H9 (cell line): ENCODE measurements around the gene OSBPL1A. TPM values are rescaled to one million over a fixed set of nuclear protein-coding genes. Genes with fewer than 3 reads are reported as not detected.

ENCODE experiments used
- DNase-seq: peaks from one replicate; pipeline ENCODE4 v3.0.0-alpha.2; 2017
- H2AFZ ChIP-seq: one replicate; pipeline ENCODE4 v1.6.1; 2013; ENCODE audit warnings: mild to moderate bottlenecking, low read length, control low read depth, moderate library complexity
- H2AK5ac ChIP-seq: 2 replicates; pipeline ENCODE4 v1.6.1; 2013; ENCODE audit warnings: low read length, control low read depth, mixed read lengths; ENCODE audit not compliant: insufficient read length
- H2BK120ac ChIP-seq: one replicate; pipeline ENCODE4 v1.6.1; 2013; ENCODE audit warnings: low read depth, mild to moderate bottlenecking, low read length, control low read depth, inconsistent platforms; ENCODE audit not compliant: poor library complexity, severe bottlenecking
- H2BK12ac ChIP-seq: 2 replicates; pipeline ENCODE4 v1.6.1; 2013; ENCODE audit warnings: low read length, control low read depth, mixed read lengths, low read depth; ENCODE audit not compliant: insufficient read length
- H2BK15ac ChIP-seq: 2 replicates; pipeline ENCODE4 v1.6.1; 2013; ENCODE audit warnings: low read depth, low read length, control low read depth
- H2BK20ac ChIP-seq: one replicate; pipeline ENCODE4 v1.6.1; 2013; ENCODE audit warnings: low read depth, mild to moderate bottlenecking, low read length, control low read depth, inconsistent platforms; ENCODE audit not compliant: poor library complexity, severe bottlenecking
- H2BK5ac ChIP-seq: 2 replicates; pipeline ENCODE4 v1.6.1; 2013; ENCODE audit warnings: low read length, control low read depth, mixed read lengths; ENCODE audit not compliant: insufficient read length
- H3K14ac ChIP-seq: 2 replicates; pipeline ENCODE4 v1.6.1; 2013; ENCODE audit warnings: low read length, control low read depth; ENCODE audit not compliant: insufficient read depth
- H3K18ac ChIP-seq: 2 replicates; pipeline ENCODE4 v1.6.1; 2013; ENCODE audit warnings: low read depth, mild to moderate bottlenecking, mixed read lengths, low read length, control low read depth; ENCODE audit not compliant: insufficient read length
- H3K23ac ChIP-seq: 2 replicates; pipeline ENCODE4 v1.6.1; 2013; ENCODE audit warnings: low read length, control low read depth, mixed read lengths, low read depth; ENCODE audit not compliant: insufficient read length
- H3K23me2 ChIP-seq: 2 replicates; pipeline ENCODE4 v1.6.1; 2013; ENCODE audit warnings: low read depth, mild to moderate bottlenecking, mixed read lengths, low read length, control low read depth; ENCODE audit not compliant: insufficient read length, poor library complexity, severe bottlenecking
- H3K27ac ChIP-seq: 2 replicates; pipeline ENCODE4 v1.5.1; 2013; ENCODE audit warnings: low read length, control low read depth, mixed read lengths, low read depth; ENCODE audit not compliant: insufficient read length
- H3K27me3 ChIP-seq: 2 replicates; pipeline ENCODE4 v1.6.1; 2013; ENCODE audit warnings: low read length, control low read depth, inconsistent platforms; ENCODE audit not compliant: insufficient read depth
- H3K4ac ChIP-seq: 2 replicates; pipeline ENCODE4 v1.6.1; 2013; ENCODE audit warnings: low read depth, mild to moderate bottlenecking, control low read depth, inconsistent platforms, low read length, moderate library complexity
- H3K4me1 ChIP-seq: 2 replicates; pipeline ENCODE4 v1.6.1; 2013; ENCODE audit warnings: low read length, control low read depth, inconsistent platforms; ENCODE audit not compliant: insufficient read depth
- H3K4me2 ChIP-seq: 2 replicates; pipeline ENCODE4 v1.6.1; 2013; ENCODE audit warnings: low read length, control low read depth, mixed read lengths; ENCODE audit not compliant: insufficient read length, insufficient read depth
- H3K56ac ChIP-seq: 2 replicates; pipeline ENCODE4 v1.6.1; 2013; ENCODE audit warnings: low read depth, mild to moderate bottlenecking, mixed read lengths, low read length, control low read depth; ENCODE audit not compliant: insufficient read length
- H3K79me1 ChIP-seq: 2 replicates; pipeline ENCODE4 v1.6.1; 2013; ENCODE audit warnings: low read depth, mild to moderate bottlenecking, moderate library complexity, low read length, control low read depth, inconsistent platforms; ENCODE audit not compliant: insufficient read depth, poor library complexity, severe bottlenecking
- H3K79me2 ChIP-seq: 2 replicates; pipeline ENCODE4 v1.6.1; 2013; ENCODE audit warnings: low read length, control low read depth, inconsistent platforms; ENCODE audit not compliant: insufficient read depth
- H3K9ac ChIP-seq: 2 replicates; pipeline ENCODE4 v1.6.1; 2013; ENCODE audit warnings: low read length, control low read depth, mixed read lengths; ENCODE audit not compliant: insufficient read length; ENCODE audit errors: extremely low read depth
- H3K9me3 ChIP-seq: one replicate; pipeline ENCODE4 v1.6.1; 2013; ENCODE audit warnings: low read depth, low read length, inconsistent platforms; ENCODE audit not compliant: control insufficient read depth
- H3T11ph ChIP-seq: one replicate; pipeline ENCODE4 v1.6.1; 2013; ENCODE audit warnings: mild to moderate bottlenecking, low read length, control low read depth, inconsistent platforms
- H4K20me1 ChIP-seq: one replicate; pipeline ENCODE4 v1.6.1; 2013; ENCODE audit not compliant: control insufficient read depth, insufficient read length, insufficient read depth
- H4K5ac ChIP-seq: 2 replicates; pipeline ENCODE4 v1.6.1; 2013; ENCODE audit warnings: low read depth, mild to moderate bottlenecking, mixed read lengths, low read length, control low read depth; ENCODE audit not compliant: insufficient read length
- H4K8ac ChIP-seq: replicated peaks from 2 replicates; pipeline ENCODE4 v1.6.1; 2013; ENCODE audit warnings: low read length, control low read depth, mixed read lengths, low read depth; ENCODE audit not compliant: insufficient read length
- H4K91ac ChIP-seq: 2 replicates; pipeline ENCODE4 v1.6.1; 2013; ENCODE audit warnings: low read depth, mild to moderate bottlenecking, moderate library complexity, mixed read lengths, low read length, control low read depth; ENCODE audit not compliant: insufficient read length
- H3K27ac Mint-ChIP-seq, 3 experiments: 2 replicates in 2 of 3; 3 replicates in 1 of 3; pipeline ENCODE4 v1.8.0; 2020 to 2021; ENCODE audit warnings: mixed read lengths in 3 of 3, mild to moderate bottlenecking in 1 of 3, moderate library complexity in 1 of 3
- H3K27me3 Mint-ChIP-seq: 2 replicates; pipeline ENCODE4 v1.8.0; 2021; ENCODE audit warnings: low read depth, mild to moderate bottlenecking, moderate library complexity, mixed read lengths
- H3K36me3 Mint-ChIP-seq, 3 experiments: 2 replicates in 2 of 3; 3 replicates in 1 of 3; pipeline ENCODE4 v1.8.0; 2020 to 2021; ENCODE audit warnings: low read depth in 3 of 3, mixed read lengths in 3 of 3; ENCODE audit not compliant: insufficient read depth in 1 of 3
- H3K4me1 Mint-ChIP-seq, 2 experiments: 2 replicates each; pipeline ENCODE4 v1.8.0; 2020; ENCODE audit warnings: mixed read lengths in 2 of 2
- H3K4me3 Mint-ChIP-seq, 2 experiments: 2 replicates in 1 of 2; 3 replicates in 1 of 2; pipeline ENCODE4 v1.8.0; 2020 to 2021; ENCODE audit warnings: mild to moderate bottlenecking in 2 of 2, mixed read lengths in 2 of 2, moderate library complexity in 1 of 2
- H3K9me3 Mint-ChIP-seq, 2 experiments: 2 replicates in 1 of 2; 3 replicates in 1 of 2; pipeline ENCODE4 v1.8.0; 2020; ENCODE audit warnings: mild to moderate bottlenecking in 2 of 2, mixed read lengths in 2 of 2, moderate library complexity in 1 of 2
- CTCF ChIP-seq: fragments of 200-600 bp; sonication (generic); conservative IDR thresholded peaks from 3 replicates; pipeline ENCODE4 v1.8.0; 2021; ENCODE audit warnings: antibody characterized with exemption, mild to moderate bottlenecking
- WGBS: extraction: QIAGEN DNeasy Blood & Tissue Kit; methylation state at CpG from one replicate; pipeline ENCODE4 v1.1.7; 2013; ENCODE audit warnings: missing lambda C conversion rate, low lambda C conversion rate, mixed read lengths; ENCODE audit not compliant: insufficient read length; ENCODE audit errors: extremely low coverage; 5-methylcytosine and 5-hydroxymethylcytosine counted together
- total RNA-seq: library from RNA; stranded (reverse); gene quantifications from 2 replicates; pipeline ENCODE4 v1.2.1, GENCODE V29; 2021

The OSBPL1A gene
- total RNA-seq, 1 experiment from 2014 or later: 33.9 TPM

- H3K4me1 Mint-ChIP-seq: no peaks in the 10 kb centered on the region
- Histone ChIP-seq H2BK12ac (no peak overlapping the region), H3K23me2 (no peaks in the 10 kb centered on the region), H3K23ac (no peak overlapping the region), H2BK20ac (no peak overlapping the region), H3K9ac (no peak overlapping the region), H3K4me1 (no peaks in the 10 kb centered on the region), H4K5ac (no peak overlapping the region), H3K18ac (no peak overlapping the region), H3K4ac (no peak overlapping the region), H2BK15ac (no peak overlapping the region), H2BK5ac (no peak overlapping the region), H3K27me3 (no peaks in the 10 kb centered on the region), H2BK120ac (no peak overlapping the region), H4K20me1 (no peaks in the 10 kb centered on the region), H3K56ac (no peak overlapping the region), H4K8ac (no peak overlapping the region), H3K79me1 (no peaks in the 10 kb centered on the region), H3K9me3 (no peaks in the 10 kb centered on the region), H4K91ac (no peak overlapping the region), H3K79me2 (no peaks in the 10 kb centered on the region), H3K14ac (no peak overlapping the region), H2AFZ (no peak overlapping the region), H3T11ph (no peak overlapping the region), H3K4me2 (no peak overlapping the region), H2AK5ac (no peak overlapping the region), H3K27ac (no peak overlapping the region)
- no peak for TF ChIP-seq CTCF
- no peak for DNase-seq
- H3K4me3 Mint-ChIP-seq: no peak overlapping the region
- 0 out of 7 replicates have a peak overlapping the region, but pooled peaks of 1 of the 3 experiments have one; percentile 15 for H3K27ac Mint-ChIP-seq
- H3K9me3 Mint-ChIP-seq: no peaks in the 10 kb centered on the region
- H3K36me3 Mint-ChIP-seq: peaks cover 0 to 4% (median 3%) of the 10 kb centered on the region in 3 experiments; a peak in 3 of 7 replicates
- no peaks in the 10 kb centered on the region for H3K27me3 Mint-ChIP-seq
- no CpG with 5 or more reads among the region's 3 CpGs for WGBS
Measured at GRCh38 chr18:24326211-24326610, 71.4 kb downstream of the OSBPL1A start.
